Ramos (cell line): ENCODE results near the gene ACMSD.

Experiments used
- in situ Hi-C: fragments of 300-500 bp; cut with MboI; formaldehyde crosslinking; loops from one replicate; pipeline ENCODE4 v1.14.3; 2022; ENCODE audit warnings: low sequenced_read_pairs; ENCODE audit not compliant: unreplicated experiment

The ACMSD gene

DNA sequence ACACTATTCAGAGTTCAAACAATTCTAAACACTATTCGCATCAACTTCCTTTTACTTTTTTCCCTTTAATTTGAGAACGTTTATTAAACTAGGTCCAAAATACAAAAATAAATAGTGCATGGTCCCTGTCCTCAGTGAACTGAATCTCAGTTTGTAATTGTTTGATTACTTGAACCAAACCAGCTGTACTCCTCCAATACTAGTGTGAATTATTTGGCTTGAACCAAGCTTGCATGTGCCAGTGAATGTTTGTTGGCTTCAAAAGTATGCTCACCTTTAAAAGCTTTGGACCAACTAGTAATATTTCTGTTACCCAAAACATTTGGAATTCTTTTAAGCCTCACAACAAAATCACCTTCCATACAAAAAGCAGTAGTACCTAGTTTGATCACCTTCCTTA, 95.7 kb downstream of the ACMSD start:
- in situ Hi-C loops, result no loop called here

DNA sequence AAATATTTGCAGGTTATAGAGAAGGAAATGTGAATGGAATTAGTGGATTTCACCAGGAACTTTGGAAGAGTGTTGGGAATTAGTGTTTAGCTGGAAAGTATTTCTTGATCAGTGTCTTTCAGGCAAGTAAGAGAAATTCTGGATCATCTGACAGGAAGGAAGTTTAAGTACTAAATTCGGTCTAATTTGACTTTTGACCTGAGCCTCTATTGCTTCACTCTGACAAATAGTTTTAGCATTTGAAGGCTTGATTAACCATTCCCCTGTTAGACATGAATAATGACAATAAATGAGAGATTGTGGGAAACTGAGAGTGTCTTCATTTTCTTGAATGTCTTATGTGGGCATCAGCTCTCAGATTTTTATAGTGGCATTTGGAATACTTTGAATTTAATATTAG, 96.2 kb downstream of the ACMSD start:
- in situ Hi-C loops, result no loop called here

DNA sequence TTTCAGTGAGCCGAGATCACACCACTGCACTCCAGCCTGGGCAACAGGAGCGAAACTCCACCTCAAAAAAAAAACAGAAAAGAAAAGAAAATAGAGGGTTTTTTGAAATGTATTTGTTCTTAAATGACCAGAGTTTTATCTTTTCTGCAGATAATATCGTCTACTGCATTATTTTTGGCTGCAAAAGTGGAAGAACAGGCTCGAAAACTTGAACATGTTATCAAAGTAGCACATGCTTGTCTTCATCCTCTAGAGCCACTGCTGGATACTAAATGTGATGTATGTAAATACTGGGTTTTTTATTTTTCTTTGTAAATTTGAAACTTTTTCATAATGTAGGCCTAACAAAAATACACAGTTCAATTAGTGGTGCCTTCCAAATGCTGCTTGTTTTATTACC, 98.3 kb downstream of the ACMSD start:
- in situ Hi-C loops, result no loop called here

DNA sequence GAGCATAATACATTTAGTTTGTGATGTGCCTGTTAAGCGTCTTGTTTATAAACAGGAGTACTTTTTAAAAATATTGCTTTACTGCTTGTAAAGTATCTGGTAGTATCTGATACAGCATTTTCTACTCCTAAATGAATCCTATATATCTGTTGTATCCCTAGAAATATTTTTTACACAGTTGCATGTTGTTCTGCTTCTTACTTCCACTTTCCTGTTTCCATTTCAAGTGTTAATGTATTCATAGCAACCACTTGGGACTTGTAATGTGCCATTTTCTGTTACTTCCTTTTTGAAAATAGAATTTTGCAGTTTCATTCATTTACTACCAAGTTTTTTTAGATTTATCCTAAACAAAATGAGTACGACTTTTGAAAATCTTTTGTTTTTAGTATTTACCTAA, 105.1 kb downstream of the ACMSD start:
- in situ Hi-C loops, result no loop called here

DNA sequence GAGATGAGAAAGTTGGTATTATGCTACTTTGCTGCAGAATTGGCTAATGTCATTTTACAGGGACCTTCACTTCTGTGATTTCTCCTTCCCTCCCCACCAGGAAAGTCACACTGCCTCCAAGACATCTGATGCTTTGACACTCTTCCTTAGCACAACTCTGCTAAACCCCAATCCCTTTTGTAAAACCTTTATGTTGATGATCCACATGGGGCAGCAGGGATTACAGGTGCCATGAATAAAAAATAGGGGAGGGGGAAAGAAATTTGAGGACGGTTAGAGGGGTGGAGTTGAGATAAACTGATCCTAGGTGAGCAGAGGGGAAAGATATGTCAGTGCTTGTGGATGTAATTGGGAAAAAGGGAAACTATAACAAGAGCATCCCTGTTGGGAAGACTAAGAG, 106.6 kb downstream of the ACMSD start:
- in situ Hi-C loops, result no loop called here

DNA sequence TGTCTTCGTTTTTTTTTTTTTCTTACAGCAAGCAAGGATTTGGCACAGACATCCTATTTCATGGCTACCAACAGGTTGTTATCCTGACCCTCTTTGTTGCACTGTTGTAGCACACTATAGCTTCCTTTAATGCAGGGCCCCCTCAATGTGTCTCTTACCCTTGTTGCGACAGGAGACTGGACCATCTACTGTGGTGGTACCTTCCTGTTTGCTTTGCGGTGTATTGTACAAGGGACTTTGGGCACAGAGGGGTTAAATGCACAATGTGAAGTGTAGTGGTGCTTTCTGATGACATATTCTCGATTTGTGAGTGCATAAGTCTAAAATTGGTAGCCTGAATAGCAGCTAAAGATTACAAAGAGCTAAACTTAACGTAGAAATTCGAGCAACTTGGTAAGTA, 107.7 kb downstream of the ACMSD start:
- in situ Hi-C loops, result no loop called here

DNA sequence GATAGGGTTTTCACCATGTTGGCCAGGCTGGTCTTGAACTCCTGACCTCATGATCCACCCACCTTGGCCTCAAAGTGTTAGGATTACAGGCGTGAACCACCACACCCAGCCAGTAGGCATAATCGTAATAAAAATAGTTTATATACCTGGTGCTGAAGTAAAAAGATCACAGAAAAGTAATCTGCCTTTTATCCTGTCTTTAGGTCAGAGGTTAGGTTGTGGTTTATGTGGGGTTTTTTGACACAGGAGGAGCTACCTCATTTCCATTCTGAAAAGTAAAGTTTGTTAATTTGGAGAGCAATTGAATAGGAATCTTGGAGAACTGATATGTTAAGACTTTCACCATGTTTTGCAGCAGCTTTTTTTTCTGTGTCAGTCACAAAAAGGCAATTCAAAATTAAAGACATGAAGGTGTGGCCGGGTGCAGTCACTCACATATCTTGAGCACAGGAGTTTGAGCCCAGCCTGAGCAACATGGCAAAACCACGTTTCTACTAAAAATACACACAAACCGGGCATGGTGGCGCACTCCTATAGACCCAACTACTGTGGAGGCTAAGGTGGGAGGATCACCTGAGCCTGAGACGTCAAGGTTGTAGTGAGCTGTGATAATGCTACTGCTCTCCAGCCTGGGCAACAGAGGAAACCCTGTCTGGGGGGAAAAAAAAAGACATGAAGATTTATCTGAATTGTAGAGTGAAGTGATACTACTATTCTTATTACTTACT, 111.7 kb downstream of the ACMSD start:
- in situ Hi-C loops, result no loop called here

DNA sequence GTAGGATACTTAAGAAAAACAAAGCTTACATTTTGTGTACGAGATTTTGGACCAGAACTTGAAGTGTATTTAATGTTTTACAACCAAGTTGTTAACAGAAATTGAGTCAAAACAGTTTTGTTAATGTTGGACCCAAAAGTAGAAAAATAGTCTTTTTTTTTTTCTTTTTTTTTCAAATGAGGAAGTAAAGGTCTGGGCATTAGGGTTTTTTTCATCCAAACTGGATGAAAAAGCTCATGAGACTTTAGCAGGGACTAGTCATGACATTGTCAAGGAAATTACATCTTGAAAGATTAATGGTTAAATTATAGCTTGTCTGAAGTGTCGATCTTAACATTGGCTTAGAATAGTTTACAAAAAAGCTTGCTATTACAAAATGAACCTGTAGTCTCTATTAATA, 112.5 kb downstream of the ACMSD start:
- in situ Hi-C loops, result no loop called here
